Measurements from ENCODE around the gene PSMA2. TPM values are rescaled to one million over a fixed set of nuclear protein-coding genes. Genes with fewer than 3 reads are reported as not detected.

Gene PSMA2
- total RNA-seq, 2 experiments from 2014 or later: 193 to 197 TPM

DNA sequence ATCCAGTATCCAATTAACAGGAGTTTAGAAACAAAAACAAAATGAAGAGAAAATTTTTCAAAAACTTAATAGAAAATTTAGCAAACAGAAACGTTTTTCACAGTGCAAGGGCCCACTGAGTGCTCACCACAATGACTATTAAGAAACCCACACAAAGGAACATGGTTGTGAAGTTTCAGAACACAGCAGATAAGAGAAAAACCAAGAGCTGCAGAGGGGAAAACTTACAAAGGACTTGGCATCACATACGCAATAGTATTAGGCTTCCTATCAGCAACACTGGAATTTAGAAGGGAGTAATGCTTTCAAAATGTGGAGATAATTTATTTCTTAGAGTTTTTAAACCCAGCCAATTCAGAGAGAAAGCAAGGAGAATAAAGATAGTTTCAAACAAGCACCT, 18.4 kb downstream of the PSMA2 start:
- TF ChIP-seq CTCF (IDR thresholded peaks at IDR 0.05): no peak
- Mint-ChIP-seq H3K36me3 (ENCODE audit: low read depth) (peaks cover 52% of the 10 kb centered on the region), H3K4me3 (peak overlapping the region; percentile 23), H3K27me3 (no peaks in the 10 kb centered on the region), H3K4me1 (ENCODE audit: low read depth) (peaks cover 51% of the 10 kb centered on the region), H3K9me3 (no peaks in the 10 kb centered on the region), H3K27ac (peak overlapping the region; percentile 90)
- DNase-seq (peak; percentile 27), ATAC-seq (no peak)
- intact Hi-C loops (cut with micrococcal nuclease): loop anchor here (2.0 to 10.0 kb wide), 2 partner anchors 17 to 921 kb away; no protein-coding TSS in a partner anchor
- ChIA-PET CTCF (interaction anchor here (1.3 to 3.2 kb wide), 5 partner anchors 11 to 28 kb away, joined by 3 to 8 read pairs (median 5); partner anchors contain the start of gene PSMA2), POLR2A (interaction anchor here (0.7 to 5.6 kb wide), 3 partner anchors 11 to 31 kb away, joined by 5 to 57 read pairs (median 9); partner anchors contain the start of genes MRPL32 and PSMA2)

DNA sequence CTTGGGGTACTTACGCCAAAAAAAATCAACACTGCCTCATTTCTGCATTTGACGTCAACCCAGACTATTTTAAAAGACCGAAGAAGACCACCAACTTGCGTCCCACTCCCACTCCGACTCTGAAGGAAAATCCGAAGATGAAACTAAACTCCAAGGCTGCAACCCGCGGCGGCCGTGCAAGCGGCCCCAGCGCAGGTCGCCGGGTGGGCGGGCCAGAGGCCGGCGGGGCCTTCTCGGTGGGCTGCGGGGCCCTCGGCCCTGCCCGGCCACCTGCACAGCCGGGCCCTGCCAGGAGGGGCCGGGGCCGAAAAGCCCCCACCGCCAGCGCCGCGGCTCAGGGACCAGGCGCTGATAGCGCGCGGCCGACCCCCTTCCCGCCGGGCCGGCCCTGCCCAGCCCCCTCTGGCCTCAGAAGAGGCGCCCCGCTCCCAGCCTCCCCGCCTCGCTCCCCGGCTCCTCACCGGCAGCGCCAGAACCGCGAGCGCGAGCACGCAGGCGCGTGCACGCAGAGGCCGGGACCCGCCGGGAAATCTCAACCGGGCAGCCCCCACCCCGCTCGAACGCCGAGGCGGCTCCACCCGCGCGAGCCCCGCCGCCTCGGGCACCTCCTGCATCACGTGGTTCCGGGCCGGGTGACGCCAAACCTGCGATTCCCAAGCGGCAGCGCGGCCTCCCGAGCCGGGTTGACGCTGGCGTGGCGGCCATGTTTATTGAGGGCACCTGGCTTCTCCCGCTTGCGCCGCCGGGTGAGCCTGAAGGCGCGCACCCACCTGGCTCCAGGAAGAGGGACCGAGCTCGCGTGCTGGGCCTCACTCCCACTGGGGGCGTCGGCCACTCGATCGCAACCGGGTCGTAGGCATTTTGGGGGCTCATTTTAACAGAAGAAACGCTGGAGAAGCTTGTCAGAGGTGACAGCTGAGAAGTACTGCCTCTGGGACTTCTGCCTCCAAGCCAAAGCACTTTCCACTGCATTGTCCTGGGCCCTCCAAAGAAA, 20.2 kb downstream of the PSMA2 start, which contains the start of gene C7orf25:
TSS of gene C7orf25 (minus strand) at position 617 of the 994 bp plus-strand sequence. CDS start 1,170 bp downstream, outside the sequence.
- H3K27ac Mint-ChIP-seq: peak within 1 kb of the TSS; percentile 90
- ATAC-seq (peak; percentile 92), DNase-seq (peak; percentile 96)
- ChIA-PET CTCF (interaction anchor here (0.8 to 1.8 kb wide), 6 partner anchors 16 to 35 kb away, joined by 3 to 6 read pairs (median 3); no protein-coding TSS in a partner anchor), POLR2A (interaction anchor here (0.9 to 5.6 kb wide), 3 partner anchors 7 to 20 kb away, joined by 3 to 57 read pairs (median 3); partner anchors contain the start of genes MRPL32 and PSMA2)
- TF ChIP-seq CTCF (IDR thresholded peaks at IDR 0.05): no peak
- no peaks in the 10 kb centered on the region for H3K27me3 Mint-ChIP-seq
- intact Hi-C loops (cut with micrococcal nuclease): loop anchor here (2.0 to 10.0 kb wide), 2 partner anchors 19 to 923 kb away; no protein-coding TSS in a partner anchor
- no peaks in the 10 kb centered on the region for H3K9me3 Mint-ChIP-seq
- H3K36me3 Mint-ChIP-seq (ENCODE audit: low read depth): peaks cover 41% of the 10 kb centered on the region
- H3K4me3 Mint-ChIP-seq: peak within 1 kb of the TSS; percentile 87
- peaks cover 59% of the 10 kb centered on the region for H3K4me1 Mint-ChIP-seq (ENCODE audit: low read depth)

- no peaks in the 10 kb centered on the region for H3K27me3 Mint-ChIP-seq
- no peak for TF ChIP-seq CTCF (IDR thresholded peaks at IDR 0.05)
- H3K4me3 Mint-ChIP-seq: peak overlapping the region; percentile 87
- DNase-seq (no peak), ATAC-seq (no peak)
- intact Hi-C loops (cut with micrococcal nuclease): loop anchor here (10.0 kb wide), 1 partner anchor 924 kb away; no protein-coding TSS in a partner anchor
- H3K27ac Mint-ChIP-seq: no peak overlapping the region
- no peaks in the 10 kb centered on the region for H3K9me3 Mint-ChIP-seq
- H3K36me3 Mint-ChIP-seq (ENCODE audit: low read depth): peaks cover 31% of the 10 kb centered on the region
- ChIA-PET POLR2A (interaction anchor here (1.0 to 1.9 kb wide), 3 partner anchors 9 to 23 kb away, joined by 3 to 13 read pairs (median 6); partner anchors contain the start of genes MRPL32 and PSMA2), CTCF (interaction anchor here (0.9 to 1.4 kb wide), 2 partner anchors 31 to 34 kb away, joined by 3 to 4 read pairs; no protein-coding TSS in a partner anchor)
- H3K4me1 Mint-ChIP-seq (ENCODE audit: low read depth): peaks cover 53% of the 10 kb centered on the region
Observed at GRCh38 chr7:42910306-42910705, 21.7 kb downstream of the PSMA2 start.

- CTCF ChIA-PET: interaction anchor here (1.0 to 1.5 kb wide), 2 partner anchors 11 to 14 kb away, joined by 3 to 4 read pairs; no protein-coding TSS in a partner anchor
- no peaks in the 10 kb centered on the region for H3K9me3 Mint-ChIP-seq
- no peak overlapping the region for H3K4me3 Mint-ChIP-seq
- no peak overlapping the region for H3K27ac Mint-ChIP-seq
- H3K4me1 Mint-ChIP-seq (ENCODE audit: low read depth): peaks cover 23% of the 10 kb centered on the region
- H3K27me3 Mint-ChIP-seq: no peaks in the 10 kb centered on the region
- ATAC-seq (no peak), DNase-seq (no peak)
- TF ChIP-seq CTCF (IDR thresholded peaks at IDR 0.05): no peak
- H3K36me3 Mint-ChIP-seq (ENCODE audit: low read depth): peaks cover 15% of the 10 kb centered on the region
- intact Hi-C loops (cut with micrococcal nuclease): no loop called here
- POLR2A ChIA-PET: interaction anchor here (1.1 to 1.2 kb wide), 2 partner anchors 12 to 18 kb away, joined by 3 read pairs; no protein-coding TSS in a partner anchor
Observed at GRCh38 chr7:42907316-42907715, 24.7 kb downstream of the PSMA2 start.

Data from activated CD8-positive, alpha-beta T cell treated with anti-CD3 and anti-CD28 coated beads for 36 hours (primary cell).